Keratinocyte (primary cell): ENCODE measurements around the gene CEACAM5.

Experiments
- EZH2 ChIP-seq: IDR thresholded peaks from one replicate; pipeline ENCODE4 v1.6.1; 2012; ENCODE audit warnings: inconsistent platforms, mild to moderate bottlenecking, low read length, moderate library complexity
- TF ChIP-seq, protein P1 (sequence below), 3 experiments: IDR thresholded peaks in 1 of 3; conservative IDR thresholded peaks in 1 of 3; optimal IDR thresholded peaks in 1 of 3; 2 replicates in 2 of 3; 3 replicates in 1 of 3; pipeline versions ENCODE3 to v1.5.1; 2011; ENCODE audit warnings: low read length in 3 of 3, mild to moderate bottlenecking in 3 of 3, moderate library complexity in 2 of 3, control low read depth in 1 of 3, inconsistent platforms in 1 of 3; ENCODE audit not compliant: insufficient read depth in 2 of 3; ENCODE audit errors: extremely low read depth in 1 of 3

DNA sequence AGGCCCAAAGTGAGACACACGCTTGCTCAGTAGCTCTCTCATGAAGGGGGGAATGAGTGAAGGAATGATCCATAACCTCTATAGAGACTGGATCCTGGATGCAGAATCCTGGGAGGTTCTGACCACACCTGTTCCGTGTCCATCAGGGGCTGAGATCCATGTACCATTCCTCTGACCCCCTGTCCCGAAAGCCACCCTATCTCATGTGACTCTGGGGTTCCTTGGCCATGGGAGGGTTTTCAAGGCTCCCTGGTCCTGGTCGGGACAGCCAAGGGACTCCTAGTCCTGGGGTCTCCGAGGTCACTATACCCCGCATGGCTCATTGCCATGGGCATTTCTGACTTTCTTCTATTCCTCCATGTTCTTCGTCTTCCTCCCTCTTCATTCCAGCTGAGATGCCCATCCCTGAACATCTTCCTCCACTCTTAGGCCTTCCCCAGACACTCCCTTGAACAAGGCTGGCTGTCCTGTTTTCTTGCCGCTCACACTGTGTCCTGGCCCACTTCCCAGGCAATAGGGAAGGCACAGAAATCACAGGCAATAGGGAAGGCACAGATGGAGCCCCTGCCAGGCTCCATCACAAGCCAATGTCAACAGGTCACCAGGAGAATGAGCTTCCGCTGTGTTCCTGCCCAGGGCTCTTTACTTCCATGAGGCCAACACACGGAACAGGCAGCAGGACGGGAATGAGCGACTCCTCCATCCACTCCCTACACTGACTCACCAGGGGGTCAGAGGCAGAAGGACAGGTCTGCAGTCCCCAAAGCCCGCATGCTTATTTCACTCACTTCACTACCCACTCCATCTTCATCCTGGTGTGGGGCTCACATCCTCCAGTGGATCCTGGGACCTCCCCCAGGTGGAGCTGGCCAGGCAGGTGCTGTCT is 3.2 kb downstream of the CEACAM5 start:
- TF ChIP-seq, protein P1, sequence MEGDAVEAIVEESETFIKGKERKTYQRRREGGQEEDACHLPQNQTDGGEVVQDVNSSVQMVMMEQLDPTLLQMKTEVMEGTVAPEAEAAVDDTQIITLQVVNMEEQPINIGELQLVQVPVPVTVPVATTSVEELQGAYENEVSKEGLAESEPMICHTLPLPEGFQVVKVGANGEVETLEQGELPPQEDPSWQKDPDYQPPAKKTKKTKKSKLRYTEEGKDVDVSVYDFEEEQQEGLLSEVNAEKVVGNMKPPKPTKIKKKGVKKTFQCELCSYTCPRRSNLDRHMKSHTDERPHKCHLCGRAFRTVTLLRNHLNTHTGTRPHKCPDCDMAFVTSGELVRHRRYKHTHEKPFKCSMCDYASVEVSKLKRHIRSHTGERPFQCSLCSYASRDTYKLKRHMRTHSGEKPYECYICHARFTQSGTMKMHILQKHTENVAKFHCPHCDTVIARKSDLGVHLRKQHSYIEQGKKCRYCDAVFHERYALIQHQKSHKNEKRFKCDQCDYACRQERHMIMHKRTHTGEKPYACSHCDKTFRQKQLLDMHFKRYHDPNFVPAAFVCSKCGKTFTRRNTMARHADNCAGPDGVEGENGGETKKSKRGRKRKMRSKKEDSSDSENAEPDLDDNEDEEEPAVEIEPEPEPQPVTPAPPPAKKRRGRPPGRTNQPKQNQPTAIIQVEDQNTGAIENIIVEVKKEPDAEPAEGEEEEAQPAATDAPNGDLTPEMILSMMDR (optimal IDR thresholded peaks at IDR 0.05 in 1 of 3, IDR thresholded peaks at IDR 0.05 in 1 of 3, conservative IDR thresholded peaks at IDR 0.05 in 1 of 3; ENCODE audit: extremely low read depth in 1 of 3, insufficient read depth in 2 of 3, low read length in 3 of 3), result no peak
- no peak for TF ChIP-seq EZH2
